HuH-7 (cell line): ENCODE data around the gene HMCN1.
"Not testable (repeated sequence)": the region's sequence is repeated elsewhere in the genome, so short reads cannot be mapped to it uniquely, and the experiment has no call there.

Experiments
- DNase-seq: peaks from one replicate; pipeline ENCODE4 v3.0.0; 2011; ENCODE audit warnings: low spot score

HMCN1 gene

GRCh38 chr1:186206048-186206570 is 471.9 kb downstream of the HMCN1 start:
- no peak for DNase-seq

GRCh38 chr1:186207391-186208085 is 473.3 kb downstream of the HMCN1 start:
- DNase-seq: no peak

- DNase-seq: no peak
These were observed 474.4 kb downstream of the HMCN1 start for GRCh38 chr1:186208405-186209129.

DNA sequence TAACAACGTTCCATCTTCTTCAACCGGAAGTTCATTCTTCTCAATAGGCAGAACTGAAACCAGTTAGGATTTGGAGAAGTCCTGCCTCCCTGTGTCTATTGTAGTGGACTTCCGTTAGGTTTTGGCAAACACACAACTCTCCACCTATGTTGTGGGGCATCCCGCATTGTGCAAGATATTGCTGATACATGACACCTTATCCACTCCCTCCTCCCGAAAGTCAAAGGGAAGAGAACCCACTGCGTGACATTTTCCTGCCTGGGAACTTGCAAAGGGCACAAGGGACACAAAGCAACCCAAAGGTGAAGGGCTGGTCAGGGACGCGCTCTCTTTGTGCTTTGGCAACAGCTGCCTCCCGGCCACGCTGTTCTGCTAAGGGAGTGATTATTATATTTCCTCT is 476.1 kb downstream of the HMCN1 start:
- DNase-seq: no peak

DNA sequence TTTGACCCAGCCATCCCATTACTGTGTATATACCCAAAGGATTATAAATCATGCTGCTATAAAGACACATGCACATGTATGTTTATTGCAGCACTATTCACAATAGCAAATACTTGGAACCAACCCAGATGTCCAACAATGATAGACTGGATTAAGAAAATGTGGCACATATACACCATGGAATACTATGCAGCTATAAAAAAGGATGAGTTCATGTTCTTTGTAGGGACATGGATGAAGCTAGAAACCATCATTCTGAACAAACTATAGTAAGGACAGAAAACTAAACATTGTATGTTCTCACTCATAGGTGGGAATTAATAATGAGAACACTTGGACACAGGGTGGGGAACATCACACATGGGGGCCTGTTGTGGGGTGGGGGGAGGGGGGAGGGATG is 477.4 kb downstream of the HMCN1 start:
- not testable (repeated sequence) for DNase-seq

- DNase-seq: peak; percentile 36
These were observed 478.5 kb downstream of the HMCN1 start for GRCh38 chr1:186212568-186213224.

- no peak for DNase-seq
These were observed 479.0 kb downstream of the HMCN1 start for GRCh38 chr1:186213225-186213607.

GRCh38 chr1:186214791-186215190 is 480.6 kb downstream of the HMCN1 start:
- DNase-seq: no peak

DNA sequence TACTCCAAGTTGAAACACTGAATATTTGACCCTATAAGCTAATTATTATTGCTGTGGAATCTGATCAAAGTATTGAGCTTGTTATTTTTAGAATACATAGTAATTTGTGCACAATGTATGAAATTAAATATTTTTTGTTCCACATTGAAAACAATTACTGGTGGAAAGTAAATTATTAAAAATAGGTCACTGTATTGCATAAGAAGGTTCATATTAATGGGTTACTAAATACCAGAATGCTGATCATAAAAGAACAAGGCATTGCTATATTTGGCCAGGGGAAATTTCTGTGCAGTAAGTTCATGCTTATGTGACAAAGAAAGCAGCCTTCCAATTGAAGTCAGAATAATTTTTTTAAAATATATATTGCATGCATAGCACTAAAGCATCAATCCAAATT is 481.4 kb downstream of the HMCN1 start:
- DNase-seq: no peak

DNA sequence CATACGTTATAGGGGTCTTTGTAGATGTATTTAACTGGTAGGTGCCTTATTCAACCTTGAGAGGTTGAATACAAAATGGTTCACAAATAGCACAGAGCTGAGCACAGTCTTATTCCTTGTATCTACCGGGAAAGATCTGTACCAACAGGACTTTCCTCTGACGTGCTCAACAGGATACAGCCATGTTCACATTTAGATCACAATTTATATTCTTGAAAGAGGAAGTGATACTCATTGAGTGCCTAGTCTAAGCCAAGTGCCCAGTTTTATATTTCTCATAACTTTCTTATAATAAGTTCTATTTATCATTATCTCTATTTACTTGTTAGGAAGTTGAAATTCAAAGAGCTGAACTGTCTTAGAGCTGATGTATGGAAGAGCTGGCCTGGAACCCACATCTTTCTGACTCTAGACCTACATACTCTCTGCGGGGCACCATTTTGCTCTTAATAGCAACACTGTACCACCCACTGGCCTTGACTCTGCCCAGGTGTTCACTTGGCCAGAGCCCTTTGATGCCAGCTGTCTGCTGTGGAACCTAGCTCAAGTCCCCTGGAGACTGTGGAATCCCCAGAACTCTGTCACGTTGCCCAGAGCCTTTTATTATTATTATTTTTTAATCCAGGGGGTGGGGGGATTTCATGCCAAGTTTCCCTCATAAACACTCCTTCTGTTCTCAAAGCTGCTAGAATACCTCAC is 484.6 kb downstream of the HMCN1 start:
- DNase-seq: no peak

DNA sequence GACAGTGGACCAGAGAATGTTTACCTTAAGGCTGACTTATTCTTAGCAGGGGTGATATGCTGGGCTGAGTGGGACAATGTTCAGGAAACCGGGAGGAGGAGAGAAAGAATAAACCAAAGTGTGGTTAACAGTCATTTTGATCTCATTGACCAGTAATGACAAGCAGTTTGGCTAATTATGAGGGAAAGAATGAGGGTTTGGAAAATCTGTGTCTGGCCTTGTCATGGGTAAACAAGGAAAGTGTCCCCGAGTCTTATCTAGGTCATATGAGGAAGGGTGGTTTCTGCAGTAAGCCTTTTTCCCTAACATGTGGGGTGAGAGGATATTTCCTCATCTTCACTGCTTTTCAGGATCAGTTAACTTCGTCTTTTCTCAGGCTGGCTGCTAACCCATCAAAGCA is 485.9 kb downstream of the HMCN1 start:
- DNase-seq: no peak

DNA sequence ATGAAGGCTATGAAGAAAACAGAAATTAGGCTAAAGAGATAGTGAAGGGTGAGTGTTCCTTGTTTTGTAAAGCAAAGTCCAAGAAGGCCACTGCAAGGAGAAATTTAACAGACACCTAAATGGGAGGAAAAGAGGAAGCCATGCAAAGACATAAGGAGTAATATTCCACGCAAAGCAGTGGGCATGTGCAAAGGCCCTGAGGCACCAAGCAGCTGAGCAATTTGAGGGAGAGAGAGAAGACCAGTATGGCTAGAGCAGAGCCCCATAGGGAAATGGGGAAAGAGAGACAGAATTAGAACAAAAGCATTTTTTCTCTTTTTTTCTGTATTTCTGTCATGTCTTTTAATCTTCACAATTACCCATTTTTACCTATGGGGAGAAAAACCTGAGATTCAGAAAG is 486.7 kb downstream of the HMCN1 start:
- DNase-seq: no peak

DNA sequence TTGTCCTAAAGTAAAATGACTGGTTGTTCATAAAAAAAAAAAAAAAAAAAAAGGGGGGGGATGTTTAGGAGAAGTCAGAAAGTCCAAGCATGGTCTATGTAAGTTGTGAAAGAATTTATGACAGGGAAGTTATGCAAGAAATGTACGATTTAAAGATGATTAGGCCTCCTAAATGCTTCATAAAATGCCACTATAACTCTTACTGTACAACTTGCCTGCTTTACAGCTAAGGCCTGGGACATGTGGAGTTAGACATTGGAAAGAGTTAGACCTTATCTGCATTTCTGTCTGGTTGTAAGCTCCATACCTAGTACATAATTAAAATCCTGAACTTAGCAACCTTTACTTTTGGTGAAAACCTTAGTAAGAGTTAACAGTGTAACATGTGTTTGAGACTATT is 490.9 kb downstream of the HMCN1 start:
- DNase-seq: no peak

DNA sequence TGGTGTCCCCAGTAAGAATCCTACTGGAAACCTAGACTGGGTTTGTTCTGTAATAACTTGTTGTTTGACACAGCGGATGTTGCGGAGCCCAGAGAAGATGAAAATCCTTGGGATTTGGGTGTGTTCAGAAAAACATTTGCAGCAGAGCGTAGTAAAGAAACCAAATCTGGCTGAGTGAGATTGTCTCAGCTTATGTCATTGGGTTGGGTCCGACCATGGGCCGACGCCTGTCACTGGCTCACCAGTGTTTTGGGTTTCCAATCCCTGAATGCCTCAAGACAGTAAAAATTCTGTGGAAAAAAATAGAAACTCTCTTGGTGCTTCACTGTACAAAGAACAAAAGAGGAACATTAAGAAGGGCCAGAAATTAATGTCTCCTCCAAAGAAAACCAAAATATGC is 494.6 kb downstream of the HMCN1 start:
- no peak for DNase-seq

DNA sequence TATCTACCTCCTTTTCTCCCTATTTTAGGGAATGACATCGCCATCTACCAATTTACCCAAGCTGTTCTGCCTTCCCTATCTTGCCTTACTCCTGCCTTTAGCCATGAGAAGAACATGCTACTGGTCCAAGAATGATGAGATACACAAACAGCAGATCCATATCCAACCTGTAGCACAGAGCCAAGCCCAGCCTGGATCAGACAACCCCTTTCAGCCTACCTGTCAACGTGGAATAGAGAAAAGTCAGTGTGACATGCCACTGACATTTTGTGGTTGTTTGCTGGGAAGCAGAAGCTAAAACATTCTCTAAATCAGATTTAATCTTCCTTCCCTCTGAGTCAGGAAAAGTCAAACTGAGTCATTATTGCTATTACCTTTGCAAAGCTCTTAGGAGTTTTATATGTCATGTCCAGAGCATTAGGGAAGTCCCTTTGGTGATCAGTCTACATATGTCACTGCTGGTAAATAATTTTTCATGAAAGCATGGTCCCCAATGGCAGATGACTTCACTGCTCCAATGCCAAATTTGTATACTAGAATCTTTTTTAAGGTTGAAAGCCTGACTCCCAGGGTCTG is 497.8 kb downstream of the HMCN1 start:
- DNase-seq: no peak

- no peak for DNase-seq
These were observed 500.9 kb downstream of the HMCN1 start for GRCh38 chr1:186234976-186235686.

GRCh38 chr1:186235696-186236095 is 501.5 kb downstream of the HMCN1 start:
- no peak for DNase-seq

GRCh38 chr1:186236921-186237320 is 502.7 kb downstream of the HMCN1 start:
- DNase-seq: no peak

GRCh38 chr1:186239171-186239570 is 505.0 kb downstream of the HMCN1 start:
- no peak for DNase-seq

DNA sequence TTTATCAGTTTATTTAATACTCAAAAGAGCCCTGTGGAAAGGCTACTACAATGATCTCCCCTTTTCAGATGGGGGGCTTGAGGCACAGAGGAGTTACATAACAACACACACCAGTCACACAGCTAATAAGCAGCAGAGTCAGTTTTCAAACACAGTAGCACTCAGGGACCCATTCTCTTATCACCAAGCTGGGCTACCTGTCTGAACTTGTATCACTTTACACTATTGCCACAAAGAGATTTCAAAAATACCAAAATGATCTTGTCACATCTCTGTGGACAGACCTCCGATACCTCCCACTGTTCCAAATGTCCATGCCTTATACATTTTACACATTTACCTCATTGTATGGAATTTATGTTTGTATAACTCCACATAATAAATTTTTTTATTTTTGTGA is 506.2 kb downstream of the HMCN1 start:
- no peak for DNase-seq
